Liver (tissue), 3 donors: ENCODE results near the gene EIF4E.

Source experiments
- EGR1 ChIP-seq, 2 donors: IDR thresholded peaks; 2 replicates each; pipeline ENCODE4 v1.6.1; 2016 to 2018; ENCODE audit warnings: antibody characterized with exemption in 2 of 2, low read depth in 2 of 2
- GABPA ChIP-seq, 2 donors: IDR thresholded peaks in 1 of 2; conservative IDR thresholded peaks in 1 of 2; 2 replicates each; pipeline ENCODE4 v1.6.1; 2016; ENCODE audit warnings: antibody characterized with exemption in 2 of 2, mild to moderate bottlenecking in 1 of 2, moderate library complexity in 1 of 2
- JUND ChIP-seq, 2 donors: IDR thresholded peaks; 2 replicates each; pipeline ENCODE4 v1.6.1; 2016; ENCODE audit warnings: antibody characterized with exemption in 2 of 2
- YY1 ChIP-seq: IDR thresholded peaks from 2 replicates; pipeline ENCODE4 v1.6.1; 2016; ENCODE audit warnings: antibody characterized with exemption, mild to moderate bottlenecking
- TF ChIP-seq, protein P1 (sequence below): fragments of 150-350 bp; IDR thresholded peaks from 2 replicates; pipeline ENCODE4 v1.5.1; 2017; ENCODE audit warnings: improper control_type of control experiment, low read depth, low read length; ENCODE audit not compliant: missing input control
- TF ChIP-seq, protein P2 (sequence below): IDR thresholded peaks from 2 replicates; pipeline ENCODE4 v1.6.1; 2016; ENCODE audit warnings: antibody characterized with exemption, mild to moderate bottlenecking
- donor health status: healthy.
- donor health status: healthy.

DNA sequence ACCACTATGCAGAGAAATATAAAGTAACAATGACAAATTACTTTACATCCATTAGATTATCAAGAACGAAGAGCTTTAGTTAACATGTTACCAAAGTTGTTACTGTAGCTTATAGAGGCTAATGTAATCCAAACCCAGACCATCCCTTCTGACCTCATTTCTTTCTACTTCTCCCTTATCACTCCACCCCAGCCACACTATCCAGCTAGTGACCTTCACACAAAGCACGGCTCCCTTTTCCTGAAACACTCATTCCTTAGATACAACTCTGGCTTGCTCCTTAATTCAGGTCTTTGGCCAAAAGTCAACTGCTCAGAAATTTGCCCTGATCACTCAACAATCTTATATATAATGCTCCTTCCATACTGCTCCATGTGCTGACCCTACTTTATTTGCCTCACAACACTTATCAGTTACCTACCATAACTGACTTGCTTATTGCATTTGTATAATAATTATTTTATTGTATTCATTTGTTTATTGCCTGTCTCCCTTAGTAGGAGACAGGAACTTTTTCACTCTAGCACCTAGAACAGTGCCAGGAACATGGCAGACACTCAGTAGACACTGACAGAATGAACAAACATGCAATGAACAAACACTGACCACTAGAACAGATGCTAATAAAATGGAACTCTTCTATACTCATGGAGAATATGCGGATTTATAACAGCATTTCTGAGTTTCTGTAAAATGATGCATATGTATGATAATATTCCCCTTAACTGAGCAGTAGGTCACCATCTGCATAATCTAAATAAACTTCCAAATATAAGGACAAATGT is 67.6 kb downstream of the EIF4E start:
- TF ChIP-seq, protein P1, sequence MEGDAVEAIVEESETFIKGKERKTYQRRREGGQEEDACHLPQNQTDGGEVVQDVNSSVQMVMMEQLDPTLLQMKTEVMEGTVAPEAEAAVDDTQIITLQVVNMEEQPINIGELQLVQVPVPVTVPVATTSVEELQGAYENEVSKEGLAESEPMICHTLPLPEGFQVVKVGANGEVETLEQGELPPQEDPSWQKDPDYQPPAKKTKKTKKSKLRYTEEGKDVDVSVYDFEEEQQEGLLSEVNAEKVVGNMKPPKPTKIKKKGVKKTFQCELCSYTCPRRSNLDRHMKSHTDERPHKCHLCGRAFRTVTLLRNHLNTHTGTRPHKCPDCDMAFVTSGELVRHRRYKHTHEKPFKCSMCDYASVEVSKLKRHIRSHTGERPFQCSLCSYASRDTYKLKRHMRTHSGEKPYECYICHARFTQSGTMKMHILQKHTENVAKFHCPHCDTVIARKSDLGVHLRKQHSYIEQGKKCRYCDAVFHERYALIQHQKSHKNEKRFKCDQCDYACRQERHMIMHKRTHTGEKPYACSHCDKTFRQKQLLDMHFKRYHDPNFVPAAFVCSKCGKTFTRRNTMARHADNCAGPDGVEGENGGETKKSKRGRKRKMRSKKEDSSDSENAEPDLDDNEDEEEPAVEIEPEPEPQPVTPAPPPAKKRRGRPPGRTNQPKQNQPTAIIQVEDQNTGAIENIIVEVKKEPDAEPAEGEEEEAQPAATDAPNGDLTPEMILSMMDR: no peak
- no peak for TF ChIP-seq EGR1 (IDR thresholded peaks at IDR 0.05; ENCODE audit: low read depth in 2 of 2)
- no peak for TF ChIP-seq GABPA (IDR thresholded peaks at IDR 0.05 in 1 of 2, conservative IDR thresholded peaks at IDR 0.05 in 1 of 2)
- TF ChIP-seq, protein P2, sequence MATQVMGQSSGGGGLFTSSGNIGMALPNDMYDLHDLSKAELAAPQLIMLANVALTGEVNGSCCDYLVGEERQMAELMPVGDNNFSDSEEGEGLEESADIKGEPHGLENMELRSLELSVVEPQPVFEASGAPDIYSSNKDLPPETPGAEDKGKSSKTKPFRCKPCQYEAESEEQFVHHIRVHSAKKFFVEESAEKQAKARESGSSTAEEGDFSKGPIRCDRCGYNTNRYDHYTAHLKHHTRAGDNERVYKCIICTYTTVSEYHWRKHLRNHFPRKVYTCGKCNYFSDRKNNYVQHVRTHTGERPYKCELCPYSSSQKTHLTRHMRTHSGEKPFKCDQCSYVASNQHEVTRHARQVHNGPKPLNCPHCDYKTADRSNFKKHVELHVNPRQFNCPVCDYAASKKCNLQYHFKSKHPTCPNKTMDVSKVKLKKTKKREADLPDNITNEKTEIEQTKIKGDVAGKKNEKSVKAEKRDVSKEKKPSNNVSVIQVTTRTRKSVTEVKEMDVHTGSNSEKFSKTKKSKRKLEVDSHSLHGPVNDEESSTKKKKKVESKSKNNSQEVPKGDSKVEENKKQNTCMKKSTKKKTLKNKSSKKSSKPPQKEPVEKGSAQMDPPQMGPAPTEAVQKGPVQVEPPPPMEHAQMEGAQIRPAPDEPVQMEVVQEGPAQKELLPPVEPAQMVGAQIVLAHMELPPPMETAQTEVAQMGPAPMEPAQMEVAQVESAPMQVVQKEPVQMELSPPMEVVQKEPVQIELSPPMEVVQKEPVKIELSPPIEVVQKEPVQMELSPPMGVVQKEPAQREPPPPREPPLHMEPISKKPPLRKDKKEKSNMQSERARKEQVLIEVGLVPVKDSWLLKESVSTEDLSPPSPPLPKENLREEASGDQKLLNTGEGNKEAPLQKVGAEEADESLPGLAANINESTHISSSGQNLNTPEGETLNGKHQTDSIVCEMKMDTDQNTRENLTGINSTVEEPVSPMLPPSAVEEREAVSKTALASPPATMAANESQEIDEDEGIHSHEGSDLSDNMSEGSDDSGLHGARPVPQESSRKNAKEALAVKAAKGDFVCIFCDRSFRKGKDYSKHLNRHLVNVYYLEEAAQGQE: no peak
- TF ChIP-seq YY1: no peak
- no peak for TF ChIP-seq JUND (IDR thresholded peaks at IDR 0.05)
